Stimulated activated CD4-positive, alpha-beta T cell treated with anti-CD3 and anti-CD28 coated beads, Interleukin-1b, Interleukin-23, amount 100 ng/mL, for 48 hours (primary cell): ENCODE results near the gene CCDC85B.
A peak's percentile ranks its signal among the peaks of the same experiment; 100 is the strongest.

Source experiments
- DNase-seq: peaks from one replicate; pipeline ENCODE4 v3.0.0-alpha.2; 2020

Gene CCDC85B

GRCh38 chr11:65912845-65913244 is 22.4 kb downstream of the CCDC85B start:
- no peak for DNase-seq

- no peak for DNase-seq
Measured at GRCh38 chr11:65915101-65915820, 24.8 kb downstream of the CCDC85B start.

GRCh38 chr11:65915821-65916251 is 25.4 kb downstream of the CCDC85B start:
- DNase-seq = no peak

DNA sequence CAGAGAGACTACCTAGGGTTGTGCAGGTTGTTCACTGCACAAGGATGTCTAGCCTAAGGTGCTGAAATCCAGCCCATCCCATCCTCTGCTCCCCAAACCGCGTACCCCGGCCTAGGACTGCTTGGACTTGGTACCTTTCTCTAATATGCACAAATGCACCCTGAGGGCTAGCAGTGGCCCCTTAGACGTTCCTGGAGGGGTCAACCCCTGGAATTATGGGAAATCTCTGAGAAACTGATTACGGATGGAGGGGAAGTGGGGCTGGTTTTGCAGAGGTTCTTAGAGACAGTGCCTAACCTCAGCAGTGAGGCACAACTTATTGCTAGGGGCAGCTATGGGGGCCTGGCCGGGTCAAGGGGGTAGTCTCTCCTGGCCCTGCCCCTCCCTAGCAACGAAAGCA is 25.9 kb downstream of the CCDC85B start:
- no peak for DNase-seq

DNA sequence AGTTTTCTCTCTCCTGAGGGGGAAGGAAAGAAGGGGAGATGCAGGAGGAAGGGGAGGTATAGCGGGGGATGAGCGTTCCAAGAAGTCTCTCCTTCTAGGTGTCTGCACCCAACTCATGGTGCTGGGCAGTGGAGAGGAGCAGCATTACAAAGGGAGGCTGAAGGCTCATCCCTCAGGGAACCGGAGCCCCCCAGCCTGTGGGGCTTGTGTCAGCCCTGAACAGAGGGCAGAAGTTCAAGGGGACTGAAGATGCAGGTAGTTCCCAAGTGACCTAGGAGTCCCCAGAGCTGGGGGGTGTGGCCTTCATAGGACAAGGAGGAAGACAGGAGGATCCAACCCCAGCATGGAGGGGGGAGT is 26.6 kb downstream of the CCDC85B start:
- no peak for DNase-seq

DNA sequence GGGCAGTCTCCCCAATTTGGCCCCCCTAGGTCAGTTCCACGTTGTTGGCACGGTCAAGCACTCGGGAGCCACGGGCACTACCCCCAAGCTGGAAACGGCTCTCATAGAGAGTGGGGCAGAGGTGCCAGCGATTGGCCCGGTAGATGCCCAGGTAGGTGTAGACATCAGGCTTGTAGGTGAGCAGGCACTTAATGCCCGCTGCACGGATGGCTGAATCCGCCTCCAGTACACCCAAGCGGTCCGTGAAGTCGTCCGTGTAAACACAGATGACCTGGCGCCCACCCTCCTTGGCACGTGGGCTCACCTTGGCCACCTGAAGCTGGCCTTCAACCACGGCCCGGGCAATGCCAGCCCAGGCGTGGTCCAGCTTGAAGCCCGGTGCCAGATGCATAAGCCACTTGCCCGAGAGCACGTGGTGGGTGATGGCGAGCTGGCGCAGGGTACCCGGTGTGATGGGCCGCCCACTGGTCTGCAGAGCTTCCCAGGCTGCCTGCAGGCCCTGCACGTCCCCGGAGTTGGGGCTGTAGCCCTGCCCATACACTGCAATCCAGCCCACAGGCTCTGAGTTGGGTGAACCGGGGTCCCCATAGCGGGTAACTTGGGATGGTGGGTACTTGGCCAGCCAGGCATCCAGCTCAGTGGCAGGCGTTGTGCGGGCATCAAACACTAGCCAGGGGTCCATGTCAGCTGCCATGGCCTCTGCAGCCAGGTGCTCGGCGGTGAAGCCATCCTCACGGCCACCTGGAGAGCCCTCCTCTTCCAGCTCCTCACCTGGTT is 27.1 kb downstream of the CCDC85B start:
- DNase-seq = no peak

- no peak for DNase-seq
Measured at GRCh38 chr11:65918211-65919140, 28.0 kb downstream of the CCDC85B start, which contains the start of gene C11orf68. Gene C11orf68, minus strand, starts transcription at chr11:65919062. Its CDS starts 31 bp downstream, at chr11:65919031.

- peak; percentile 99 for DNase-seq
Measured at GRCh38 chr11:65919141-65919572, 28.7 kb downstream of the CCDC85B start, which contains the start of gene DRAP1. Gene DRAP1, plus strand, starts transcription at chr11:65919426. Its CDS starts 76 bp downstream, at chr11:65919502.

DNA sequence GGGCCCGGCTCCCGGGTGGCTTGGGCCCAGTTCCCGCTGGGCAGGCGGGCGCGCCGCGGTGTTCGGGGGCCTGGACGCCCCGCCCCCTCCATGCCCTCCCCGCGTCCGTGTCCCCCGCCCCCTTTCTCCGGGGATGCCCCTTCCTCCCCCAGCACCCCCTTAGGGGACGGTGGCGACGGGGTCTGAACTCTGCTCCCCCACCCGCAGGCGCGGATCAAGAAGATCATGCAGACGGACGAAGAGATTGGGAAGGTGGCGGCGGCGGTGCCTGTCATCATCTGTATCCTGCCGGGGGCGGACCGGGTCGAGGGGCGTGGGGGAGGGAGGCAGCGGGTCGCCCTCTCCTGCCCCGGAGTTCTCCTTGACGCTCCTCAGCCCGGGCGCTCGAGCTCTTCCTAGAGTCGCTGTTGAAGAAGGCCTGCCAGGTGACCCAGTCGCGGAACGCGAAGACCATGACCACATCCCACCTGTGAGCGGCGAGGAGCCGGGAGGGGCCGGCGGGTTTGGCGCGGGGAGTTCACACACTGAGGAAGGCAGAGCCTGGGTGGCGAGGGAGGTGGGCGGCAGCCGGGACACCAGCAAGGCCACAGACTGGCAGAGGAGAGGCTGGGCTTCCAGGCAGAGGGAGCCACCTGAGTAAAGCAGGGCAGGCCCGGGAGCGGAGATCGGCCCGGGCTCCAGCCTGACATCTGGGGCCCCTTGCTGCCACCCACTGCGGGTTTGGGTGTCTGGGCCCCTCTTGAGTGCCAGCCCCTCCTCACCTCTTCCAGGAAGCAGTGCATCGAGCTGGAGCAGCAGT is 29.3 kb downstream of the CCDC85B start:
- peak; percentile 57 for DNase-seq

- no peak for DNase-seq
Measured at GRCh38 chr11:65920372-65920802, 29.9 kb downstream of the CCDC85B start.

GRCh38 chr11:65921033-65921555 is 30.6 kb downstream of the CCDC85B start:
- DNase-seq = no peak

DNA sequence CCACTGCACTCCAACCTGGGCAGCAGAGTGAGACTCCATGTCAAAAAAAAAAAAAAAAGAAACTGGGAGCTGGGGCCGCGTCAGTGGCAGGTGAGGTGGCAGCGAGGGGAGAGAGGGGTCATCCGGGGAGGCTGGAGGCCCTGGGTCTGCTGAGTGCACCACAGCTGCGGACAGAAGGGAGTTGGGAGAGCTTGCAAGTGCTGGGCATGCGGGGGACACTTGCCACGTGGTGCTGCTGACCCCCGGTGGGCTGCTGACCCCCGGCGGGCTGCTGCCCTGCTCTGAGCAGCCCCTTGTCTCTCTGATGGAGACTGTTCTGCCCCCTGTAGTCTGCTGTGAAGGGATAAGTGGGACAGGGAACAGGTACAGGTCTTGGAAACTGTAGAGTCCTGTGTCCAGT is 31.4 kb downstream of the CCDC85B start:
- no peak for DNase-seq

- no peak for DNase-seq
Measured at GRCh38 chr11:65922565-65922964, 32.1 kb downstream of the CCDC85B start.

GRCh38 chr11:65925397-65925796 is 34.9 kb downstream of the CCDC85B start:
- DNase-seq = no peak

DNA sequence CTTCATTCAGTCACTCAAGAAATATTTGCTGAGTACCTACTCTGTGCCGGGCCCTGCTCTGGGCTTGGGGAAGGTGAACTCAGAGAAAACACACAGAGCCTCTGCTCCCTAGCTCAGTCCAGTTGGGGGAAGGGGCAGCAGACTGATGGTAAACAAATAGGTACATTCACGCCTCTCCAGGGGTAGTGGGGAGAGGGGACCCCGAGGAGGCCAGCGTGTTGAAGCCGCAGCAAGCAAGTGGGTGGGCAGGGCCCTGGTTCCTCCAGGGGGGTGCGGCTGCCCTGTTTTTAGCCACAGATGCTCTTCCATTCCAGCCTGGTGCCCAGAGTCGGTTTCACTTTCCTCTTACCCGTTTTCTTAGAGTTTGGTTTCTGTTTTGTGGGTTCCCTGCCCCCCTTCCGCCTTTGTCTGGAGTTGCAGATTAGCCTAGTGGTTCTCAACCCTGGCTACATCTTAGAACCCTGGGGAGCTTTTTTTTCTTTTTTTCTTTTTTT is 37.5 kb downstream of the CCDC85B start:
- DNase-seq = peak; percentile 74

DNA sequence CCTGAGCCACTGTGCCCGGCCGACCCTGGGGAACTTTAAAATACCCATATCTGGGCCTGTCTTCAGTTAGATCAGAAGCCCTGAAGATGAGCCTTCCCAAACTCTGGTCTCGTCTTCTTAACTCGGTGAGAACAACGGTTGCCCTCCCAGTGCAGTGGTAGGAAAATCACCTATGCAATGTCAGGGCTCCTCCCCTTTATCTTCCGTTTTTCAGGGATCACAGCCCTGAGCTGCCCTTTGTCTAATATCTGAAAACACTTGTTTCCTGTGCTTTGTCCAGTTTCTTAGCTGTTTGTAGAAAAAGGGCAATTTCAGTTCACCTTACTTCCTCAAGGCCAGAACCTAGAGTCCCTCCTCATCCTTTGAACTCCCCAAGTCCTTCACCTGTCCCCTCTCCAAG is 38.2 kb downstream of the CCDC85B start:
- DNase-seq = no peak

- no peak for DNase-seq
Measured at GRCh38 chr11:65931773-65932557, 41.5 kb downstream of the CCDC85B start.

DNA sequence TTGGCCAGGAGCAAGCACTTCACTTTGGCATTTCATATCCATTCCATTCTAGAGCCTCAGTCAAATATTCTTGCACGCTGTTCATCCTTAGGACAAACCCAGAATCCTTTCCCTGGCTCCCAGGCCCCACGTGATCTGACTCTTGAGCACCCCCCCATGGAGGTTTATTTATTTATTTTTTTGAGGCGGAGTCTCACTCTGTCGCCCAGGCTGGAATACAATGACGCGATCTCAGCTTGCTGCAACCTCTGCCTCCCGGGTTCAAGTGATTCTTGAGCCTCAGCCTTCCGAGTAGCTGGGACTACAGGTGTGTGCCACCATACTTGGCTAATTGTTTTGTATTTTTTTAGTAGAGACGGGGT is 42.1 kb downstream of the CCDC85B start:
- DNase-seq = no peak

- no peak for DNase-seq
Measured at GRCh38 chr11:65934014-65934413, 43.5 kb downstream of the CCDC85B start.

DNA sequence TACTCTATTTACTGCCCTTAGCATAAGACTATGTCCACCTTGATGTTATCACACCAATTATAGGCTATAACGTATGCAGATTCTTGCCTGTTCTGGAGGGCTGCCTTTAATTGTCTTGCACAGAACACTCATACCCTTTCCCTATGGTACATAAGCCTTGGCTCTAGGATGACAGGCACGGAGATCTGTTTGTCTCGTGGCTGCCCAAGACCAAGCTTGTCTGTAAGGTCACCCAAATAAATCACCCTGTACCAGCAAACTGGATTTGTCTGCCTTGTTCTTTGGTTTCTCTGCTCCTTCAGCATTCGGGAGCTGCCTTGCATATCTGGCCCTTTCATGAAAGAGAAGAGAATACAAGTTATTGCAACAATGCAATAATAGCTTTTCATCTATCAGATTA is 47.3 kb downstream of the CCDC85B start:
- DNase-seq = no peak
